ENCODE measurements around the gene SPTSSA. TPM values are rescaled to one million over a fixed set of nuclear protein-coding genes. Genes with fewer than 3 reads are reported as not detected.

Gene SPTSSA
- total and polyA plus RNA-seq, 2 experiments from 2014 or later, result 27.5 to 36.4 TPM

GRCh38 chr14:34484726-34485125 is 22.7 kb upstream of the SPTSSA start:
- no peak for DNase-seq (ENCODE audit: low spot score)
- H3K4me1 Mint-ChIP-seq, result peaks cover 11% of the 10 kb centered on the region; the same call in 2 of the 3 replicates

More at GRCh38 chr14:34484726-34485125, 22.7 kb upstream of the SPTSSA start:
- Histone ChIP-seq H4K20me1 (replicated peaks; ENCODE audit: insufficient read depth) (no peaks in the 10 kb centered on the region), H3K36me3 (ENCODE audit: insufficient read depth) (no peaks in the 10 kb centered on the region), H3K4me1 (ENCODE audit: insufficient read depth) (peaks cover 6% of the 10 kb centered on the region; the same call in 1 of the 2 replicates), H2AFZ (no peak overlapping the region), H3K27me3 (ENCODE audit: insufficient read depth) (no peaks in the 10 kb centered on the region), H3K4me3 (no peak overlapping the region), H3K4me2 (no peak overlapping the region), H3F3A (replicated peaks; ENCODE audit: low read depth) (no peaks in the 10 kb centered on the region), H3K79me2 (replicated peaks; ENCODE audit: insufficient read depth) (no peaks in the 10 kb centered on the region), H3K9me2 (ENCODE audit: insufficient read depth) (no peaks in the 10 kb centered on the region), H3K27ac (ENCODE audit: low read depth) (no peak overlapping the region)
- peaks cover 4% of the 10 kb centered on the region for H3K27me3 Mint-ChIP-seq (ENCODE audit: insufficient read depth, low read depth, poor library complexity)
- no peak overlapping the region for H3K4me3 Mint-ChIP-seq
- TF ChIP-seq REST (IDR thresholded peaks at IDR 0.05; ENCODE audit: unreplicated experiment) (no peak), POLR2AphosphoS5 (IDR thresholded peaks at IDR 0.05; ENCODE audit: low read depth) (no peak), ZNF462 (CRISPR knock-in tag; IDR thresholded peaks at IDR 0.05) (no peak)
- no peaks in the 10 kb centered on the region for H3K36me3 Mint-ChIP-seq (ENCODE audit: low read depth)
- no peak for ATAC-seq
- H3K9me3 Mint-ChIP-seq, result no peaks in the 10 kb centered on the region; the same call in 2 of the 3 replicates
- H3K27ac Mint-ChIP-seq, result no peak overlapping the region

All from GM23338 (cell line).